ENCODE data around the gene RTCB.

RTCB gene

DNA sequence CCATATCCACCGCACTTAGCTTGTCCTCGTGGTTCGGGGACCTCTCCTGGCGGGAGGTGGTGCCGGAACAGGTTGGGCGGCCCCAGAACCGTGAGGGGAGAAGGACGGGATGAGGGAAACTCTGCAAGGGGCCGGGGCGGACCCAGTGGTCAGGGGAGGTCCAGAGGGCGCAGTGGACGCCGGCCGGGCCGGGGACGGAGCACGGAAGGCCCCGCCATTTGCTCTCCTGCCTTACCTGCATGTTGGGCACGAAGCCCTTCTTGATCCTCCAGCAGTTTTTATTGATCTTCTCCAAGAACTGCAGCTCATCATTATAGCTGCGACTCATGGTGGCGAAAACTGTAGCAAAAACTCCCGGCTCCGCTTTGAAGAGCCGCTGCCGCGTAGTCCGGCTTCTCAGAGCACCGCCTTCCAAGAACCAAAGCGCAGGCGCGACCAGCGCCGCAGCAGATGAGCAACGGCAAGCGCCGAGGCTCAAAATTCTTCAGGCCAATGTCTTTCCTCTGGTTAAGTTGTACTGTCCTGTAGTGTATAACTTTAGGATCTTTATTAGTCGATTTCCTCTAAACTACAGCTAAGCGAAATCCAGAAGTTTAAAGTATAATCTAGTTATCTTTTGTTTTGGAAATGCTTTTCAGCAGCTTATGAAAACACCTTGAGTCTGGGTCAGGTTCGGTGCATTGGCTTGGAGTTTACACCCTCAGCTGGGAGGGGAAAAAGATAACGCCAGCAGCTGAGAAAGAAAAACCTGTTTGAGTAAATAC is at the start of gene RTCB:
Gene RTCB, minus strand, starts transcription at position 419 of the 764 bp plus-strand sequence. Its CDS starts 91 bp downstream, at position 328.
- in situ Hi-C loops (cut with MboI; ENCODE audit: low sequenced_read_pairs) = no loop called here

GRCh38 chr22:32457031-32457430 is 45.0 kb upstream of the RTCB start:
- in situ Hi-C loops (cut with MboI; ENCODE audit: low sequenced_read_pairs) = loop anchor here (25.0 kb wide), 1 partner anchor 470 kb away; no protein-coding TSS in a partner anchor

- in situ Hi-C loops (cut with MboI; ENCODE audit: low sequenced_read_pairs) = no loop called here
These were observed 36.9 kb upstream of the RTCB start for GRCh38 chr22:32448980-32449379.

DNA sequence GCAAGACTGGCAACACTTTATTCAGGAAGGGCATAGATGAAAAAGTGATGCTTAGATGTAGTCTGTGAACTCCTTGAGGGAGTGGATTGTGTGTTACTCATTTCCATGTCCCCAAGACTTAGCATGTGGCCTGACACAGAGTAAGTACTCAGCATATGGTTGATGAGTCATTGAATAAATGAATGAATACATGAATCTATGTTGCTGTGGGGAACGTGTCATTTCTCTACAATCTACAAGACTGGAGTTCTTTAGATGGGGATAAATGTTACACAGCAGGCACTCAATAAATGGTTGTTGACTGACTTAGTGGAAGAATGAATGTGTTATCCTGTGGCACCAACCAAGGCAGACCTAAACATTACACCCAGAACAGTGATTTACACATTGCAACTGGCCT is 34.3 kb upstream of the RTCB start:
- in situ Hi-C loops (cut with MboI; ENCODE audit: low sequenced_read_pairs) = no loop called here

DNA sequence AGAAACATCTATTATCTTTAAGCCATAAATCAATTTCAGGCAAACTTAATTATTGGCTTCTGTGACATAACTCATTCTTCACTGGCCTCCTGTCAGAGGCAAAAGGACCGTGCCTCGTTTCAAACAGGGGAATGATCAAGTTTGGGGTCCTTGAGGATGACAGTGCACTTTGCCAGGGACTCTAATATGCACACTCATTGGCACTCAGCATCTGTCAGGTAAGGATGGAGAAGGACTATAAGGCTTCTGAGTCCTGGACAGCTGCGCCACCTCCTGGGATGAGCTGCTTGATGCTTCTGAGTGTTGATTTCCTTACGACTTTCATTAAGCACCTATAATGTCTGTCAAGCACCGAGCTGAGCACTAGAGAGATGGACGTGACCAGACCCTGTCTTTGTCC is 32.0 kb upstream of the RTCB start:
- in situ Hi-C loops (cut with MboI; ENCODE audit: low sequenced_read_pairs) = no loop called here

GRCh38 chr22:32430352-32430751 is 18.3 kb upstream of the RTCB start:
- in situ Hi-C loops (cut with MboI; ENCODE audit: low sequenced_read_pairs) = no loop called here

GRCh38 chr22:32426881-32427280 is 14.8 kb upstream of the RTCB start:
- in situ Hi-C loops (cut with MboI; ENCODE audit: low sequenced_read_pairs) = no loop called here

GRCh38 chr22:32423664-32424063 is 11.6 kb upstream of the RTCB start:
- in situ Hi-C loops (cut with MboI; ENCODE audit: low sequenced_read_pairs) = no loop called here

DNA sequence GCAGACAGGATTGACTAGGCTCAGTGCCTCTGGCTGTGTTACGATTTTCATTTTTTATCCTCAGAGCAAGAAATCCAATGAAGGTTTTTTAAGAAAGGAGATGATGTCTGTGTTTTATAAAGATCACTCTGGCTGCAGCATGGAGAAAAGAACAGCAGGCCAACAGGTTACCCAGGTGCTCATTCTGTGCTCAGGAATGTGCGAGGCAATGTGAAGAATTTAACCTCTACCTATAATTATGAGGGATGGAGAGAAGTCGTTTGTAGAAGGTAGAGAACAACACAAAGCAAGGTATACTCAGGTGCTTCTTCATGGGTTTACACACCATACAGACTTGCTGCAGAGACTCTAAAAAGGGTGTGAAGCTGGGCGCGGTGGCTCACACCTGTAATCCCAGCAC is 10.0 kb upstream of the RTCB start:
- in situ Hi-C loops (cut with MboI; ENCODE audit: low sequenced_read_pairs) = no loop called here

DNA sequence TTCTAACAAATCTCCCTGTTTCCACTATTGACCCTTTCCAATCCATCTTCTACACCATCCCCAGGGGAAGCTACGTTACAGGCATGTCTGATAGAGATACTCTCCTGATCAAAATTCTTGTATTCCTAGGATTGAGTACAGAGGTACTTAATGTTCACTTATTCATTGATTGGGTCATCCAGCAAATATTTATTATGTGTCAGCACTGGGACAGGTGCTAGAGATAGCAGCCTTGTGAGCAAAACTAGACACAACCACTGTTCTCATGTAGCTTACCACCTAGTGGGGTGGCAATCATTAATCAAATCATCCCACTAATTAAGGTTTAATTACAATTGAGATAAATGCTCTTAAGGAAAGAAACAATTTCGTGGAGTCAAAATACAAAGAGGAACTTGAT is 9.4 kb upstream of the RTCB start:
- in situ Hi-C loops (cut with MboI; ENCODE audit: low sequenced_read_pairs) = no loop called here

DNA sequence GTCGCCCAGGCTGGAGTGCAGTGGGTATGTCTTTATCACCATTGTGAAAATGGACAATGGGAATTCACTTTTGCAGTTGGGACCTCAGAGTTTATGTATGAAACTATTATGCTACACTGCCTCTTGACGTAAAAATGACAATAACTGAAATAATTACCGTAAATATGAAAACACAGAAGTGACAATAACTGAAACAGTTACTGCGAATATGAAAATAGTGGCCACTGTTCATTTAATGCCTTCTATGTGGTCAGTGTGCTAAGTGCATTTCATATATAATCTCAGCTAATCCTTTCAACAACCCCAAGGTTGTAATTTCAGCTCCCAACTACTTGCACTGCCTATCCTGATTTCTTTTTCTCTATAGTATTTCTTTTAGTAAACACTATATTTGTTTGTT is 5.9 kb upstream of the RTCB start:
- in situ Hi-C loops (cut with MboI; ENCODE audit: low sequenced_read_pairs) = no loop called here

- in situ Hi-C loops (cut with MboI; ENCODE audit: low sequenced_read_pairs) = no loop called here
These were observed 4.6 kb upstream of the RTCB start for GRCh38 chr22:32416556-32417085.

GRCh38 chr22:32414191-32414590 is 2.1 kb upstream of the RTCB start:
- in situ Hi-C loops (cut with MboI; ENCODE audit: low sequenced_read_pairs) = no loop called here

GRCh38 chr22:32413719-32414118 is 1.7 kb upstream of the RTCB start:
- in situ Hi-C loops (cut with MboI; ENCODE audit: low sequenced_read_pairs) = no loop called here

GRCh38 chr22:32411402-32411801 is 645 bp downstream of the RTCB start:
- in situ Hi-C loops (cut with MboI; ENCODE audit: low sequenced_read_pairs) = no loop called here

DNA sequence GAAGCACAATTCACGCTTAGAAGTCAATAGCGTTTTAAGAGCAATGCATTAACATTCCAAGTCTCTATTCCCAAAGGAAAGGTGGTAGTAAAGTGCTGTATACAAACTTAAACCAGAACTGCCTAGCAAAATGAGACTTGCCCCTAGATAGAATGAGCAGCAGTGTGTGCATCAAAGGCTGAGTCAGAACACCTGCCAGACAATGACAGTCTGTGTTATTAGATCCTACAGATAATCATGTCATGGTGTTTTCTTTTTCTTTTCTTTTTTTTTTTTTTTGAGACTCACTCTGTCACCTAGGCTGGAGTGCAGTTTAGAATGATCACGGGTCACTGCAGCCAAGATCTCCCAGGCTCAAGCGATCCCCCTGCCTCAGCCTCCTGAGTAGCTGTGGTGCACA is 1.6 kb downstream of the RTCB start:
- in situ Hi-C loops (cut with MboI; ENCODE audit: low sequenced_read_pairs) = no loop called here

DNA sequence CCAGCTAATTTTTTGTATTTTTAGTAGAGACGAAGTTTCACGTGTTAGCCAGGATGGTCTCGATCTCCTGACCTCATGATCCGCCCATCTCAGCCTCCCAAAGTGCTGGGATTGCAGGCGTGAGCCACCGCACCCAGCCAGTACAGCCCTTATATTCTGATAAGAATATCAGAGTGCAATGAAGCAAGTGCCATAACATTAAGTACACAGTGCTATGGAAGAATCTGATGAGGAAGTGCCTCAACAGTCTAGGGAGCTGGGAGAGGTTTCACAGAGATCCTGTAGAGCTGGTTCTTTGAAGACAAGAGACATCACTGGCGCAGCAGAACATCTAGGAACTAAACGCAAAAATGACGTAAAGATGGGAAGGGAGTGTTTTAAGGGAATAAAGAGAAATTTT is 2.1 kb downstream of the RTCB start:
- in situ Hi-C loops (cut with MboI; ENCODE audit: low sequenced_read_pairs) = no loop called here

- in situ Hi-C loops (cut with MboI; ENCODE audit: low sequenced_read_pairs) = no loop called here
These were observed 4.1 kb downstream of the RTCB start for GRCh38 chr22:32407936-32408335.

GRCh38 chr22:32407312-32407711 is 4.7 kb downstream of the RTCB start:
- in situ Hi-C loops (cut with MboI; ENCODE audit: low sequenced_read_pairs) = no loop called here

- in situ Hi-C loops (cut with MboI; ENCODE audit: low sequenced_read_pairs) = no loop called here
These were observed 8.0 kb downstream of the RTCB start for GRCh38 chr22:32404021-32404420.

DNA sequence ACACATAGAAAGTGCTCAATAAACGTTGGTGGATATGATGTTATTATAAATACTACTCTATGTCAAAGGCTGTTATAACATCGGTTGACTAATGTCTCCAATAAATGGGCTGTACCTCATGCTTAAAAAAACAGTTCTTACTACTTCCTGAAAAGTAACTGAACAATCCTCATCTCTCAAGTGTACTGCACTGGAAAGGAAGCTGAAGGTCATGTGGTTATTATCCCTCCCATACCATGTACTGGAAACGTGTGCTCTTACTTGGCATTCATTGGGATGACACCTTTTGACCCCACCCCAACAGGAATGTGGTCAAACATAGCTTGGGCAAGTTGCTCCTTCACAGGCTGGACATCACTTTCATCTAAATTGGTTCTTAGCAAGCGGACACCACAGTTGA is 10.6 kb downstream of the RTCB start:
- in situ Hi-C loops (cut with MboI; ENCODE audit: low sequenced_read_pairs) = no loop called here

GRCh38 chr22:32396746-32397145 is 15.3 kb downstream of the RTCB start:
- in situ Hi-C loops (cut with MboI; ENCODE audit: low sequenced_read_pairs) = no loop called here

GRCh38 chr22:32396255-32396654 is 15.8 kb downstream of the RTCB start:
- in situ Hi-C loops (cut with MboI; ENCODE audit: low sequenced_read_pairs) = no loop called here
